Muscle of leg (tissue), 11 donors: ENCODE data around the gene CPHXL2. TPM values are rescaled to one million over a fixed set of nuclear protein-coding genes. Genes with fewer than 3 reads are reported as not detected.

Experiments used
- DNase-seq: peaks from one replicate; pipeline ENCODE4 v3.0.0; 2013
- H3K27ac ChIP-seq: one replicate; pipeline ENCODE4 v1.5.1; 2013; ENCODE audit warnings: mild to moderate bottlenecking, low read length, control low read depth
- H3K27me3 ChIP-seq: one replicate; pipeline ENCODE4 v1.6.1; 2013; ENCODE audit warnings: low read length; ENCODE audit not compliant: control insufficient read depth, insufficient read depth
- H3K36me3 ChIP-seq: one replicate; pipeline ENCODE4 v1.6.1; 2013; ENCODE audit warnings: low read length; ENCODE audit not compliant: control insufficient read depth, insufficient read depth
- H3K4me1 ChIP-seq: one replicate; pipeline ENCODE4 v1.6.1; 2013; ENCODE audit warnings: low read length; ENCODE audit not compliant: control insufficient read depth, insufficient read depth
- H3K4me3 ChIP-seq: one replicate; pipeline ENCODE4 v1.5.1; 2013; ENCODE audit warnings: low read length, control low read depth
- H3K9me3 ChIP-seq: replicated peaks from 2 replicates; pipeline ENCODE4 v1.6.1; 2013; ENCODE audit warnings: low read depth, low read length; ENCODE audit not compliant: control insufficient read depth
- WGBS: methylation state at CpG from one replicate; pipeline ENCODE4 v1.1.5; 2013; ENCODE audit warnings: missing lambda C conversion rate; ENCODE audit not compliant: insufficient coverage; 5-methylcytosine and 5-hydroxymethylcytosine counted together
- polyA plus RNA-seq, 8 donors: library from polyadenylated mRNA; unstranded; fragments of 120-200 nt; gene quantifications; one replicate each; pipeline versions ENCODE4 v1.2.1 to v1.2.3, GENCODE V29; 2013; ENCODE audit warnings: inconsistent platforms in 1 of 8, low replicate concordance in 1 of 8; ENCODE audit not compliant: insufficient read length in 8 of 8, insufficient read depth in 1 of 8
- total RNA-seq: library from RNA; stranded (reverse); fragments of 120-200 nt; gene quantifications from one replicate; pipeline ENCODE4 v1.2.4, GENCODE V29; 2013

The CPHXL2 gene
- total and polyA plus RNA-seq, 9 donors: 0.10 to 0.15 TPM; not detected in 7

GRCh38 chr16:75644240-75645012, 32.4 kb downstream of the CPHXL2 start:
- DNase-seq: no peak
- H3K27ac ChIP-seq: peak overlapping the region; percentile 48
- WGBS: 88% methylated on average over 2 of the region's 7 CpGs
- peaks cover 7% of the 10 kb centered on the region for H3K4me1 ChIP-seq
- H3K9me3 ChIP-seq: no peaks in the 10 kb centered on the region
- H3K27me3 ChIP-seq: no peaks in the 10 kb centered on the region
- peaks cover 54% of the 10 kb centered on the region for H3K36me3 ChIP-seq
- no peak overlapping the region for H3K4me3 ChIP-seq

GRCh38 chr16:75640598-75640997, 36.2 kb downstream of the CPHXL2 start:
- no peaks in the 10 kb centered on the region for H3K9me3 ChIP-seq
- no peak overlapping the region for H3K27ac ChIP-seq
- no peaks in the 10 kb centered on the region for H3K4me1 ChIP-seq
- H3K4me3 ChIP-seq: no peak overlapping the region
- H3K36me3 ChIP-seq: peaks cover 71% of the 10 kb centered on the region
- no peaks in the 10 kb centered on the region for H3K27me3 ChIP-seq
- 86% methylated on average over 5 of the region's 6 CpGs for WGBS
- DNase-seq: no peak

GRCh38 chr16:75635036-75635435, 41.8 kb downstream of the CPHXL2 start:
- no peak for DNase-seq
- peaks cover 70% of the 10 kb centered on the region for H3K36me3 ChIP-seq
- H3K27me3 ChIP-seq: no peaks in the 10 kb centered on the region
- no peak overlapping the region for H3K4me3 ChIP-seq
- no peak overlapping the region for H3K27ac ChIP-seq
- no CpG with 5 or more reads among the region's 3 CpGs for WGBS
- H3K9me3 ChIP-seq: no peaks in the 10 kb centered on the region
- no peaks in the 10 kb centered on the region for H3K4me1 ChIP-seq

GRCh38 chr16:75632857-75633256, 44.0 kb downstream of the CPHXL2 start:
- Histone ChIP-seq H3K4me1 (no peaks in the 10 kb centered on the region), H3K4me3 (no peak overlapping the region), H3K36me3 (peaks cover 85% of the 10 kb centered on the region), H3K27me3 (no peaks in the 10 kb centered on the region), H3K9me3 (no peaks in the 10 kb centered on the region), H3K27ac (no peak overlapping the region)
- no peak for DNase-seq
- WGBS: no CpG with 5 or more reads among the region's 8 CpGs

GRCh38 chr16:75630052-75630451, 46.8 kb downstream of the CPHXL2 start:
- Histone ChIP-seq H3K36me3 (peaks cover 89% of the 10 kb centered on the region), H3K4me1 (no peaks in the 10 kb centered on the region), H3K9me3 (no peaks in the 10 kb centered on the region), H3K27me3 (no peaks in the 10 kb centered on the region), H3K27ac (no peak overlapping the region), H3K4me3 (no peak overlapping the region)
- no CpG with 5 or more reads among the region's 3 CpGs for WGBS
- no peak for DNase-seq

GRCh38 chr16:75629132-75629531, 47.7 kb downstream of the CPHXL2 start:
- Histone ChIP-seq H3K27ac (no peak overlapping the region), H3K27me3 (no peaks in the 10 kb centered on the region), H3K36me3 (peaks cover 84% of the 10 kb centered on the region), H3K4me3 (no peak overlapping the region), H3K9me3 (no peaks in the 10 kb centered on the region), H3K4me1 (no peaks in the 10 kb centered on the region)
- DNase-seq: no peak
- 86% methylated on average over 6 of the region's 10 CpGs for WGBS

- H3K27ac ChIP-seq: peak overlapping the region; percentile 42
- DNase-seq: no peak
- H3K4me3 ChIP-seq: no peak overlapping the region
- no peaks in the 10 kb centered on the region for H3K27me3 ChIP-seq
- H3K9me3 ChIP-seq: no peaks in the 10 kb centered on the region
- 100% methylated on average over 2 of the region's 4 CpGs for WGBS
- H3K4me1 ChIP-seq: no peaks in the 10 kb centered on the region
- H3K36me3 ChIP-seq: peaks cover 78% of the 10 kb centered on the region
Measured at GRCh38 chr16:75628351-75628750, 48.5 kb downstream of the CPHXL2 start.

GRCh38 chr16:75627851-75628250, 49.0 kb downstream of the CPHXL2 start:
- H3K27ac ChIP-seq: peak overlapping the region; percentile 42
- H3K36me3 ChIP-seq: peaks cover 73% of the 10 kb centered on the region
- no peaks in the 10 kb centered on the region for H3K9me3 ChIP-seq
- no peak overlapping the region for H3K4me3 ChIP-seq
- WGBS: no CpG with 5 or more reads among the region's 3 CpGs
- no peaks in the 10 kb centered on the region for H3K27me3 ChIP-seq
- no peaks in the 10 kb centered on the region for H3K4me1 ChIP-seq
- DNase-seq: no peak

- Histone ChIP-seq H3K27me3 (no peaks in the 10 kb centered on the region), H3K27ac (no peak overlapping the region), H3K4me3 (no peak overlapping the region), H3K4me1 (peaks cover 6% of the 10 kb centered on the region), H3K9me3 (no peaks in the 10 kb centered on the region), H3K36me3 (peaks cover 64% of the 10 kb centered on the region)
- no peak for DNase-seq
- WGBS: 79% methylated on average over 4 of the region's 4 CpGs
Measured at GRCh38 chr16:75626806-75627205, 50.0 kb downstream of the CPHXL2 start.

- Histone ChIP-seq H3K27me3 (no peaks in the 10 kb centered on the region), H3K27ac (no peak overlapping the region), H3K4me3 (no peak overlapping the region), H3K4me1 (peaks cover 9% of the 10 kb centered on the region), H3K9me3 (no peaks in the 10 kb centered on the region), H3K36me3 (peaks cover 54% of the 10 kb centered on the region)
- WGBS: 81% methylated on average over 3 of the region's 4 CpGs
- DNase-seq: no peak
Measured at GRCh38 chr16:75624921-75625334, 51.9 kb downstream of the CPHXL2 start.
